Stomach (tissue), 9 donors: Measurements from ENCODE around the gene MASP1. TPM values are rescaled to one million over a fixed set of nuclear protein-coding genes. Genes with fewer than 3 reads are reported as not detected.

Experiments
- DNase-seq, 2 donors: peaks; one replicate each; pipeline versions ENCODE4 v3.0.0 to v3.0.0-alpha.2; 2013 to 2019
- H3K27ac ChIP-seq, 5 donors: fragments of 200-600 bp in 4 of 5; sonication (generic) in 4 of 5; one replicate each; pipeline ENCODE4 v1.5.1; 2013 to 2019; ENCODE audit warnings: mild to moderate bottlenecking in 1 of 5, moderate library complexity in 1 of 5
- H3K27me3 ChIP-seq, 3 donors: fragments of 200-600 bp; sonication (generic); one replicate each; pipeline ENCODE4 v1.5.1; 2017 to 2019; ENCODE audit warnings: mixed run types in 1 of 3
- H3K36me3 ChIP-seq, 4 donors: fragments of 200-600 bp; sonication (generic); 1 replicate in 3 of 4; 2 replicates in 1 of 4; pipeline ENCODE4 v1.5.1; 2016 to 2019
- H3K4me1 ChIP-seq, 4 donors: fragments of 200-600 bp; sonication (generic); one replicate each; pipeline ENCODE4 v1.5.1; 2016 to 2019
- H3K4me3 ChIP-seq, 4 donors: fragments of 200-600 bp; sonication (generic) in 3 of 4; one replicate each; pipeline ENCODE4 v1.5.1; 2016 to 2019; ENCODE audit warnings: mild to moderate bottlenecking in 1 of 4
- H3K9me3 ChIP-seq, 4 donors: fragments of 200-600 bp; sonication (generic); one replicate each; pipeline ENCODE4 v1.5.1; 2016 to 2019
- CTCF ChIP-seq, 7 experiments: fragments of 450-650 bp in 4 of 7; fragments of 200-600 bp in 3 of 7; sonication (generic) in 3 of 7; IDR thresholded peaks; one replicate each; pipeline ENCODE4 v1.5.1; 2016 to 2019; ENCODE audit warnings: antibody characterized with exemption in 7 of 7, control low read depth in 2 of 7, mild to moderate bottlenecking in 1 of 7
- EP300 ChIP-seq: sonication (generic); formaldehyde crosslinking; IDR thresholded peaks from one replicate; pipeline ENCODE4 v1.6.1; 2017; ENCODE audit warnings: antibody characterized with exemption
- POLR2A ChIP-seq, 4 donors: fragments of 450-650 bp; IDR thresholded peaks; one replicate each; pipeline ENCODE4 v1.6.1; 2016; ENCODE audit warnings: antibody characterized with exemption in 4 of 4, control low read depth in 2 of 4, mild to moderate bottlenecking in 1 of 4, moderate library complexity in 1 of 4
- POLR2AphosphoS5 ChIP-seq, 3 donors: sonication (generic); formaldehyde crosslinking; IDR thresholded peaks; one replicate each; pipeline ENCODE4 v1.6.1; 2016; ENCODE audit warnings: antibody characterized with exemption in 3 of 3
- WGBS, 5 donors: extraction: QIAGEN DNeasy Blood & Tissue Kit in 3 of 5; methylation state at CpG; one replicate each; pipeline versions ENCODE4 v1.1.5 to v1.1.7; 2013 to 2018; 5-methylcytosine and 5-hydroxymethylcytosine counted together
- intact Hi-C: fragments of 100-400 bp; cut with DNase I; formaldehyde crosslinking; loops from one replicate; pipeline ENCODE4 v1.15.1; 2023; ENCODE audit warnings: low total_unique reads
- polyA plus RNA-seq, 3 donors: library from polyadenylated mRNA; stranded (reverse); fragments of 200-250 nt; gene quantifications; one replicate each; pipeline ENCODE4 v1.2.3, GENCODE V29; 2013
- total RNA-seq, 5 donors: library from RNA; depleted of rRNA; stranded (reverse); fragments of >200 nt; gene quantifications; one replicate each; pipeline versions ENCODE4 v1.1.0 to v1.2.3, GENCODE V29; 2014 to 2016
- donor health status: healthy with polysubstance abuse.
- donor health status: Bipolar disorder and iron deficiency.
- donor health status: healthy.

Gene MASP1
- total and polyA plus RNA-seq, 8 donors, result 0.15 to 2.9 (median 0.70) TPM; not detected in 2

- no peak for DNase-seq
- Histone ChIP-seq H3K27me3 (peaks cover 0 to 15% (median 0%) of the 10 kb centered on the region in 3 donors), H3K9me3 (no peaks in the 10 kb centered on the region), H3K27ac (no peak overlapping the region), H3K4me3 (no peak overlapping the region), H3K4me1 (no peaks in the 10 kb centered on the region), H3K36me3 (no peaks in the 10 kb centered on the region)
- WGBS, 5 donors, result 91 to 98% (median 94%) methylated on average over 3 of the region's 3 CpGs
- intact Hi-C loops, result no loop called here
- TF ChIP-seq EP300 (no peak), POLR2AphosphoS5 (IDR thresholded peaks at IDR 0.05) (no peak), POLR2A (IDR thresholded peaks at IDR 0.05) (no peak), CTCF (IDR thresholded peaks at IDR 0.05) (no peak)
These were observed 37.2 kb upstream of the MASP1 start for GRCh38 chr3:187328691-187329090.

GRCh38 chr3:187327845-187328244 lies 36.3 kb upstream of the MASP1 start:
- intact Hi-C loops, result no loop called here
- H3K27ac ChIP-seq, result no peak overlapping the region
- WGBS, 5 donors, result 63 to 81% (median 73%) methylated on average over 2 of the region's 2 CpGs
- TF ChIP-seq CTCF (IDR thresholded peaks at IDR 0.05) (no peak), POLR2AphosphoS5 (IDR thresholded peaks at IDR 0.05) (no peak), POLR2A (IDR thresholded peaks at IDR 0.05) (no peak), EP300 (no peak)
- H3K4me3 ChIP-seq, result no peak overlapping the region
- H3K9me3 ChIP-seq, result no peaks in the 10 kb centered on the region
- H3K27me3 ChIP-seq, result peaks cover 0 to 18% (median 0%) of the 10 kb centered on the region in 3 donors
- H3K36me3 ChIP-seq, result no peaks in the 10 kb centered on the region
- DNase-seq, result no peak
- no peaks in the 10 kb centered on the region for H3K4me1 ChIP-seq

GRCh38 chr3:187325632-187326031 lies 34.1 kb upstream of the MASP1 start:
- H3K27me3 ChIP-seq, result peaks cover 0 to 29% (median 0%) of the 10 kb centered on the region in 3 donors
- DNase-seq, result no peak
- WGBS, 5 donors, result 72 to 78% (median 77%) methylated on average over 5 of the region's 5 CpGs
- intact Hi-C loops, result no loop called here
- TF ChIP-seq POLR2A (IDR thresholded peaks at IDR 0.05) (no peak), CTCF (IDR thresholded peaks at IDR 0.05) (no peak), POLR2AphosphoS5 (IDR thresholded peaks at IDR 0.05) (no peak), EP300 (no peak)
- no peak overlapping the region for H3K27ac ChIP-seq
- no peak overlapping the region for H3K4me3 ChIP-seq
- no peaks in the 10 kb centered on the region for H3K4me1 ChIP-seq
- H3K36me3 ChIP-seq, result no peaks in the 10 kb centered on the region
- H3K9me3 ChIP-seq, result no peaks in the 10 kb centered on the region

GRCh38 chr3:187323091-187323490 lies 31.6 kb upstream of the MASP1 start:
- no peak for TF ChIP-seq POLR2AphosphoS5 (IDR thresholded peaks at IDR 0.05)
- no peak for TF ChIP-seq POLR2A (IDR thresholded peaks at IDR 0.05)
- no peak for TF ChIP-seq EP300
- no peak for TF ChIP-seq CTCF (IDR thresholded peaks at IDR 0.05)
- peaks cover 0 to 17% (median 7%) of the 10 kb centered on the region in 4 donors for H3K4me1 ChIP-seq
- WGBS, 5 donors, result 43 to 67% (median 48%) methylated on average over 3 of the region's 3 CpGs
- peaks cover 0 to 39% (median 0%) of the 10 kb centered on the region in 3 donors for H3K27me3 ChIP-seq
- H3K36me3 ChIP-seq, result no peaks in the 10 kb centered on the region
- H3K9me3 ChIP-seq, result no peaks in the 10 kb centered on the region
- H3K27ac ChIP-seq, result no peak overlapping the region
- H3K4me3 ChIP-seq, result no peak overlapping the region
- intact Hi-C loops, result no loop called here
- DNase-seq, result no peak
